ENCODE data around the gene C17orf113.
"Not testable (repeated sequence)": the region's sequence is repeated elsewhere in the genome, so short reads cannot be mapped to it uniquely, and the experiment has no call there.

Gene C17orf113

DNA sequence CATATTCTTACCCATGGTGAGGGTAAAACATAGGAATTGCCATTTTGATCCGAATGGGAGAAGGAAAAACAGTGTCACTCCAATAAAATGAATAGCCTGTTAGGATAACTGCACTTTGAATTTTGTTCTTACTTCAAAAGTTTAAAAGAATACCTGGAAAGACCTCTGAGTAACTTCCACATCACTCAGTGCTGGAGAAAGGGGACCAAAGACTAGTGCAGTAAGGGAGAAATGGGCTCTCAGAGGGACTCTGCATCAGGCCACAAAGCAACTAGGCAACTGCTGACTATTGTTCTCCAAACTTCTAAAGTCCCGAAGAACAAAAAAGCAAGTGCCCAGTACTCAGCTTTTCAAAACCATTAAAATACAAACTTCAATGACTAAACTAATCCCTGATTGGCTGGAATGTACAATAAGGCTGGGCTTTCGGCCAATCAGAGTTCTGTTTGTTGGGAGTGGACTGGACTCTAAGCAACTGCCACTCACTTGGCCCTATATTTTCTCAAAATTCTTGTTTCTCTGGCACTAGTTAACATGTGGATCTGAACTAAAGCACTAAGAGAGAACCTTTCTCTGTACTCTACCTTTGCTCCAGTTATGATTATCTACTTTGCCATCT, 39.4 kb downstream of the C17orf113 start:
- Mint-ChIP-seq H3K36me3 (ENCODE audit: insufficient read depth) (peaks cover 31% of the 10 kb centered on the region), H3K9me3 (no peaks in the 10 kb centered on the region), H3K27me3 (no peaks in the 10 kb centered on the region), H3K4me1 (ENCODE audit: low read depth in 2 of 2) (peaks cover 44 to 63% of the 10 kb centered on the region in 2 donors), H3K4me3 (no peak overlapping the region), H3K27ac (peak overlapping the region in 1 of 2 donors; percentile 9)
- DNase-seq (no peak), ATAC-seq (replicated peaks) (no peak)

DNA sequence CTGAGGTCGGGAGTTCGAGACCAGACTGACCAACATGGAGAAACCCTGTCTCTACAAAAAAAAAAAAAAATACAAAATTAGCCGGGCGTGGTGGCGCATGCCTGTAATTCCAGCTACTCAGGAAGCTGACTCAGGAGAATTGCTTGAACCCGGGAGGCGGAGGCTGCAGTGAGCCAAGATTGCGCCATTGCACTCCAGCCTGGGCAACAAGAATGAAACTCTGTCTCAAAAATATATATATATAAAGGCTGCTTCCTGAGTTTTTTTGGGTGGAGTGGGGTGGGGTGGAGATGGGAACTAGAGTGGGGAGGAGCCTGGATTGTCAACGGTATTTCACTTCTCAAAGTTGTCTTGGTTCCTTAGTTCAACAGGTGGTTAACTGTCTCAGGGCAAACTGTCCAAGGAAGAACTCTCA, 40.1 kb downstream of the C17orf113 start:
- not testable (repeated sequence) for H3K4me3 Mint-ChIP-seq; DNase-seq; ATAC-seq (replicated peaks); H3K27me3 Mint-ChIP-seq; H3K9me3 Mint-ChIP-seq
- Mint-ChIP-seq H3K4me1 (ENCODE audit: low read depth in 2 of 2) (peaks cover 40 to 63% of the 10 kb centered on the region in 2 donors), H3K36me3 (ENCODE audit: insufficient read depth) (peaks cover 25% of the 10 kb centered on the region), H3K27ac (peak overlapping the region in 1 of 2 donors; percentile 84)

DNA sequence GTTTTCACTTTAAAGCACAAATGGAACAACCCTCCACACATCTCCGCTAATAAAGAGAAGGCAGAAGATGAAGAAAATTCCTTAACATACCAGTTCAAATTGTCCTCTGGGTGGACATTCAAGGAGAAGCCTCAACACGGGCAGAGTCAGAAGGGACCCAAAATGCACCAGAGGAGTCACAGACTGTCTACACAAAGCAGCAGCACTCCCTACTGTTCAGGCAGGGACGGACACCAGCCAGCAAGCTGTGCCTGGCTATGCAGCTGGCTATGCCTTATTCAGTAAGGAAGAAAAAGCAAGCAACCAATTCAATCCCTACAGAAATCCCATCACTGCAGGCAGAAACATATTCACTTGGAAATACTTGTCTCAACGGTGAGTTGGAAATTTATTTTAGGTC, 41.2 kb downstream of the C17orf113 start:
- H3K36me3 Mint-ChIP-seq (ENCODE audit: insufficient read depth), result peaks cover 21% of the 10 kb centered on the region
- H3K4me3 Mint-ChIP-seq, result no peak overlapping the region
- peak overlapping the region in 1 of 2 donors; percentile 75 for H3K27ac Mint-ChIP-seq
- ATAC-seq (replicated peaks) (no peak), DNase-seq (no peak)
- H3K4me1 Mint-ChIP-seq (ENCODE audit: low read depth in 2 of 2), result peaks cover 40 to 67% of the 10 kb centered on the region in 2 donors
- no peaks in the 10 kb centered on the region for H3K27me3 Mint-ChIP-seq
- H3K9me3 Mint-ChIP-seq, result no peaks in the 10 kb centered on the region

GRCh38 chr17:42005166-42005565, 45.2 kb downstream of the C17orf113 start:
- ATAC-seq (replicated peaks) (no peak), DNase-seq (no peak)
- Mint-ChIP-seq H3K4me1 (ENCODE audit: low read depth in 2 of 2) (peaks cover 25 to 48% of the 10 kb centered on the region in 2 donors), H3K27me3 (no peaks in the 10 kb centered on the region), H3K9me3 (no peaks in the 10 kb centered on the region), H3K4me3 (no peak overlapping the region), H3K27ac (peak overlapping the region in 1 of 2 donors; percentile 77), H3K36me3 (ENCODE audit: insufficient read depth) (peaks cover 28% of the 10 kb centered on the region)

GRCh38 chr17:42002792-42003301, 47.6 kb downstream of the C17orf113 start:
- ATAC-seq (replicated peaks), result no peak
- H3K4me1 Mint-ChIP-seq (ENCODE audit: low read depth in 2 of 2), result peaks cover 15 to 34% of the 10 kb centered on the region in 2 donors
- H3K9me3 Mint-ChIP-seq, result no peaks in the 10 kb centered on the region
- H3K36me3 Mint-ChIP-seq (ENCODE audit: insufficient read depth), result peaks cover 41% of the 10 kb centered on the region
- no peak overlapping the region for H3K4me3 Mint-ChIP-seq
- H3K27ac Mint-ChIP-seq, result peak overlapping the region in 1 of 2 donors; percentile 38
- no peaks in the 10 kb centered on the region for H3K27me3 Mint-ChIP-seq
- no peak for DNase-seq

DNA sequence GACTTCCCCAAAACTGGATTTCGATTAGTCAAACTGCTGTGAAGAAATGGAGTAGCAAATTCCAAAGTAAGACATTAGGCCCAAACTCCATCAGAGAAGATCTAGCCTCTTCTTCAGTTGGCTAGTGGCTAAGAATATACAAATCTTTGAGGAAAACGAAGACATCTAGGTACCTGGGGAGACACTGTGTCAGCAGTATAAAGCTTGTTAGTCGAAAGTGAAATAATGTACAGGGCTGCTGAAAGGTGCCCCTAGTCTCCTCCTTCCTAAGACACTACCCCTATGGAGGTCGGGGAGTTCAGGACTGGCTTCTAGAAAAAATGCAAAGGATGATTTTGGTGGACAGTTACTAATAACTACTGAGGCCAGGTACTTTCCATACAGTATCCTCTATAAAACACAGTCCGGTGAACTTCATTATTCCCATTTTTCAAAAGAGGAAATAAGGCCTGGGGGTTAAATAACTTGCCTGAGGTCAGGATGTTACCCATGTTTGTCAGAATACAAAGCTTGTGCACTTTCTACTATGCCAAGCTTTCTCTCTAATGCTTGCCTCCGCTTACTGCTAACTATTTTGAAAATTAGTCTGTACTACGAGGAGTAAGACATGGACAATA, 48.1 kb downstream of the C17orf113 start:
- Mint-ChIP-seq H3K9me3 (no peaks in the 10 kb centered on the region), H3K4me1 (ENCODE audit: low read depth in 2 of 2) (peaks cover 15 to 34% of the 10 kb centered on the region in 2 donors), H3K36me3 (ENCODE audit: insufficient read depth) (peaks cover 43% of the 10 kb centered on the region), H3K27me3 (no peaks in the 10 kb centered on the region), H3K4me3 (no peak overlapping the region), H3K27ac (peak overlapping the region in 1 of 2 donors; percentile 49)
- ATAC-seq (replicated peaks) (no peak), DNase-seq (no peak)

- H3K27ac Mint-ChIP-seq, result peak overlapping the region in 1 of 2 donors; percentile 49
- H3K4me1 Mint-ChIP-seq (ENCODE audit: low read depth in 2 of 2), result peaks cover 12 to 32% of the 10 kb centered on the region in 2 donors
- no peaks in the 10 kb centered on the region for H3K9me3 Mint-ChIP-seq
- H3K27me3 Mint-ChIP-seq, result no peaks in the 10 kb centered on the region
- no peak overlapping the region for H3K4me3 Mint-ChIP-seq
- H3K36me3 Mint-ChIP-seq (ENCODE audit: insufficient read depth), result peaks cover 43% of the 10 kb centered on the region
- DNase-seq, result no peak
- ATAC-seq (replicated peaks), result no peak
These were observed 48.7 kb downstream of the C17orf113 start for GRCh38 chr17:42001729-42002128.

GRCh38 chr17:42000413-42001133, 49.8 kb downstream of the C17orf113 start:
- Mint-ChIP-seq H3K4me1 (ENCODE audit: low read depth in 2 of 2) (peaks cover 11 to 28% of the 10 kb centered on the region in 2 donors), H3K9me3 (no peaks in the 10 kb centered on the region), H3K36me3 (ENCODE audit: insufficient read depth) (peaks cover 53% of the 10 kb centered on the region), H3K4me3 (no peak overlapping the region), H3K27ac (peak overlapping the region; percentile 53 to 75), H3K27me3 (no peaks in the 10 kb centered on the region)
- DNase-seq, result no peak
- no peak for ATAC-seq (replicated peaks)

DNA sequence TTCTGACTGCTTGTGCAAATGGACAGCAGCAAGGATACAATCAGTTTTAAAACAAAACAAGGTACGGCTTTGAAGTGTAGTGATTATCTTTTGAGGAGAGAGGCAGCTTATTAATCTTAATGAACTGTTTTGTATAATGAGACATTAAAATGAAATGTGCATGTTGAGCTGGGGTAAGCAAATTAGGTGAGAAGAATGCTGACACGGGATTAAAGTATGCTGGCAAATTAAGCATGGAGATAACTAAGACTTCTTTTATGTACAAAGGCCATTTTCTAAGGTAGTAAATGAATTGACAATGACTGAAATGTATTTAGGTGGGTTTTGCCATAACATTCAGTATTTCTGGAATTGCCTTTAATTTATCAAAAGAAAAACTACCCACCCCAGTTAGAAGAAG, 51.9 kb downstream of the C17orf113 start:
- Mint-ChIP-seq H3K27me3 (no peaks in the 10 kb centered on the region), H3K9me3 (no peaks in the 10 kb centered on the region), H3K36me3 (ENCODE audit: insufficient read depth) (peaks cover 73% of the 10 kb centered on the region), H3K4me1 (ENCODE audit: low read depth in 2 of 2) (peaks cover 5 to 13% of the 10 kb centered on the region in 2 donors), H3K4me3 (no peak overlapping the region), H3K27ac (no peak overlapping the region)
- no peak for DNase-seq
- no peak for ATAC-seq (replicated peaks)

DNA sequence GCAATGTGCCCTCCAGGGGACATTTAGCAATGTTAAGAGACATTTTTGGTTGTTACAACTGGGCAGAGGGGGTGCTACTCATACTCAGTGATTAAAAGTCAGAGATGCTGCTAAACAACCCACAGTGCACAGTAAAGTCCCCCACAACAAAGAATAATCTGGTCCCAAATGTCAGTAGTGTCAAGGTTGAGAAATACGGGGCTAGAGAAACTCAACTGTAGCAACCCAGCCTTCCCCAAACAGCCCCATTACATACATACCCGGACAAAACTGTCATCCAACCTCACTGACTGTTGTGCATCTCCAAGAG, 53.6 kb downstream of the C17orf113 start:
- DNase-seq (no peak), ATAC-seq (replicated peaks) (no peak)
- peaks cover 0 to 3% of the 10 kb centered on the region in 2 donors for H3K4me1 Mint-ChIP-seq (ENCODE audit: low read depth in 2 of 2)
- H3K4me3 Mint-ChIP-seq, result no peak overlapping the region
- H3K27me3 Mint-ChIP-seq, result no peaks in the 10 kb centered on the region
- H3K9me3 Mint-ChIP-seq, result no peaks in the 10 kb centered on the region
- H3K27ac Mint-ChIP-seq, result peak overlapping the region in 1 of 2 donors; percentile 60
- H3K36me3 Mint-ChIP-seq (ENCODE audit: insufficient read depth), result peaks cover 90% of the 10 kb centered on the region

DNA sequence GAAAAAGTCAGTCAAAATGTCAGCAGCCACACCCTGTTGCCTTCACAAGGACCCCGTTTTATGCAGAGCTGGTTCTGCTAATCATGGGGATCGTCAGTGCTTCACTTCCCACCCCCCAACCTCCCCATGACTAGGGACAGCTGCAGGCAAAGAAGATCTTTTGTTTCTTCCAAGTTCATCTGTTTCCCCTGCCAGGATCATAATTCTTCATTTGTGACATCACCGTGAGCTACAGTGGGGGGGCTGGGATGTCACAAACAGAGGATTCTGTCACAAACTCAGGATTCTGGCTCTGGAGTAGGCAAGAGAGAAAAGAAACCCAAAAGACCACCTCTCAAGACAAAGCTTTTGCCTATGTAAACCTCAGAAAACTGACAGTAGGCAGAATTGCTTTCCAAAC, 57.8 kb downstream of the C17orf113 start:
- Mint-ChIP-seq H3K4me3 (no peak overlapping the region), H3K9me3 (no peaks in the 10 kb centered on the region), H3K27ac (peak overlapping the region in 1 of 2 donors; percentile 12)

DNA sequence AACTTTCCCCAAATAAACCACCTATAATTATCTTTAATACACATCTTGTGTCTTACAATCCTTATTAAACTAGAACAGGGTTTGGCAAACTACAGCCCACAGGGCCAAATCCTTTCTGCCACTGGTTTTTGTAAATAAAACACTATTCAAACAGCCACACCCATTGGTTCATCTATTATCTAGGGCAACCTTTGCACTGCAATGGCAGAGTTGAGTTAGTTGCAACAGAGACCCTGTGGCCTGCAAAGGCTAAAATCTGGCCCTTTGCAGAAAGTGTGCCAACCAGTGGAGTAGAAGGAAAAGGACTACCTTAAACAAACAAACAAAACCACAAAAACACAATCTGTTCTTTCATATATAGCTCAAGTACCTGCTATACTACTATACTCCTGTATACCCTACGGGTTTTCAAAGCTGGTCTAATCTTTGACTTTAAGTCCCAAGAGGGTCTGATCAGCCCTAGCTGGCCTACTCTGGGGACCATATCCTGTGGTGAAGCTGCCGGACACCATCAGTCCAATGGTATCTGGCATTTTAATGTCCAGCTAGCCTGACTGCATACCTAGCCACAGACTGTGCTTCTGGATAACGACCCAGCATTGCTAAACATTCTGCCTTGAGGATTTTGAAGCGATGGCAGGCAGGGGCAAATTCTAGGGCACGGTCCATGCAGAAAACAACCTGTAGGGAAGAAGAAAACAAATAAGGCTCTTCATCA, 60.5 kb downstream of the C17orf113 start:
- Mint-ChIP-seq H3K27ac (no peak overlapping the region), H3K36me3 (ENCODE audit: insufficient read depth) (peaks cover 89% of the 10 kb centered on the region), H3K27me3 (no peaks in the 10 kb centered on the region), H3K4me1 (ENCODE audit: low read depth in 2 of 2) (peaks cover 0 to 12% of the 10 kb centered on the region in 2 donors), H3K9me3 (no peaks in the 10 kb centered on the region), H3K4me3 (no peak overlapping the region)
- ATAC-seq (replicated peaks) (no peak), DNase-seq (no peak)

More for the DNA sequence above, 57.8 kb downstream of the C17orf113 start:
- DNase-seq (no peak), ATAC-seq (replicated peaks) (no peak)
- no peaks in the 10 kb centered on the region for H3K27me3 Mint-ChIP-seq
- H3K36me3 Mint-ChIP-seq (ENCODE audit: insufficient read depth), result peaks cover 88% of the 10 kb centered on the region
- H3K4me1 Mint-ChIP-seq (ENCODE audit: low read depth in 2 of 2), result peaks cover 0 to 10% of the 10 kb centered on the region in 2 donors

DNA sequence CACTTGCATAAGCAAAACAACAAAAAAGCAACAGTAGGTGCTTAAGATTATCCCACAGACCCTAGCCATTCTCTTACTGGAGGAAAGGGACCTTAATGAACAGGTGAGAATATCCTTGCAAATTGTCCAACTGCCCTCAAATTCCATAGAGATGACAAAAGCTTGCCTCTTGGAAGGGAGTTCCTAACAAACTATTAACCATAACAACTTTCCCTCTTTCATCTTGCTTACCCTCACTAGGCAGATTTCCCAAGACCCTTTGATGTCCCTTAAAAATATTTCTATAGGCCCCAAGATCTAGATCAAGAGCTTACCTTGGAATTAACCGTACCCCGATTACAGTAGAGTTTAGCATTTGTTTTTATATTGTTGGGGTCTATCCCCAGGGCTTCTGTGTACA, 62.0 kb downstream of the C17orf113 start:
- Mint-ChIP-seq H3K4me3 (no peak overlapping the region), H3K36me3 (ENCODE audit: insufficient read depth) (peaks cover 89% of the 10 kb centered on the region), H3K9me3 (no peaks in the 10 kb centered on the region), H3K27ac (no peak overlapping the region), H3K4me1 (ENCODE audit: low read depth in 2 of 2) (peaks cover 0 to 15% of the 10 kb centered on the region in 2 donors), H3K27me3 (no peaks in the 10 kb centered on the region)
- ATAC-seq (replicated peaks) (no peak), DNase-seq (no peak)
